Rectal smooth muscle tissue (tissue), 1 donor: ENCODE data around the gene AIM2.
A peak's percentile ranks its signal among the peaks of the same experiment; 100 is the strongest.
"Not testable (repeated sequence)": the region's sequence is repeated elsewhere in the genome, so short reads cannot be mapped to it uniquely, and the experiment has no call there.

Experiments used
- H3K27ac ChIP-seq: one replicate; pipeline ENCODE4 v1.7.0; 2013; ENCODE audit warnings: low read depth, low read length, inconsistent platforms
- H3K27me3 ChIP-seq: one replicate; pipeline ENCODE4 v1.7.0; 2013; ENCODE audit warnings: low read length; ENCODE audit not compliant: control insufficient read depth, insufficient read depth
- H3K36me3 ChIP-seq: one replicate; pipeline ENCODE4 v1.7.0; 2013; ENCODE audit warnings: low read length; ENCODE audit not compliant: control insufficient read depth, insufficient read depth
- H3K4me1 ChIP-seq: one replicate; pipeline ENCODE4 v1.7.0; 2013; ENCODE audit warnings: low read length; ENCODE audit not compliant: control insufficient read depth, insufficient read depth
- H3K4me3 ChIP-seq: one replicate; pipeline ENCODE4 v1.7.0; 2013; ENCODE audit warnings: low read length
- H3K9ac ChIP-seq: one replicate; pipeline ENCODE4 v1.7.0; 2013; ENCODE audit warnings: low read length

AIM2 gene

GRCh38 chr1:159030311-159030710, 46.3 kb downstream of the AIM2 start:
- no peak overlapping the region for H3K27ac ChIP-seq
- H3K9ac ChIP-seq, result no peak overlapping the region
- H3K4me1 ChIP-seq, result peaks cover 4% of the 10 kb centered on the region
- H3K36me3 ChIP-seq, result peaks cover 11% of the 10 kb centered on the region
- no peaks in the 10 kb centered on the region for H3K27me3 ChIP-seq
- no peak overlapping the region for H3K4me3 ChIP-seq

DNA sequence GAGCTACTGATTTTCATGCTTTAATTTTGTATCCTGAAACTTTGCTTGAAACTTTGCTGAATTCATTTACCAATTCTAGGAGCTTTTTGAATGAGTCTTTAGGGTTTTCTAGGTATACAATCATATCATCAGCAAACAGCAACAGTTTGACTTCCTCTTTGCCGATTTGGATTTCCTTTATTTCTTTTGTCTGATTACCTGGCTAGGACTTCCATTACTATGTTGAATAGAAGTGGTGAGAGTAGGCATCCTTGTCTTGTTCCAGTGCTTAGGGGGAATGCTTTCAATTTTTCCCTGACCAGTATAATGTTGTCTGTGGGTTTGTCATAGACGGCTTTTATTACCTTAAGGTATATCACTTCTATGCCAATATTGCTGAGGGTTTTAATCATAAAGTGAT, 49.7 kb downstream of the AIM2 start:
- H3K4me1 ChIP-seq, H3K27ac ChIP-seq, H3K36me3 ChIP-seq, H3K27me3 ChIP-seq, H3K4me3 ChIP-seq, H3K9ac ChIP-seq: not testable (repeated sequence)

DNA sequence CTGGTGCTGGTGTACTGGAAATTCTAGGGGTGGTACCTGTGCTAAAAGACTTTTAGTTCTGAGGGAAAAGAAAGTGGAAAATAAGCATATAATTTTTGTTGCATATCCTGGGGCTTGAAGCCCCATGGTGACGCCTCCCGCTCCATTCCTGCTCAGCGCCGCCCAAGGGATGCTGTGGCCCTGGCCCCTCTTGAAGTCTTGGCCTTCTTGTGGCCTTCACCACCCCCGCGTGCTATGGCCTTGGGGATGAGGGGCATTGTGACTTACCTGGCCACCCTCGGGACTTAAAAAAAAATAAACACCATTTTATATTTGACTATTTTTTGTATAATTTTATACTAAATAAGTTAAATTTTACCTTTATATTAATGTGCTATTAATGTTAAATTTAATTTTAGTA, 51.5 kb downstream of the AIM2 start:
- H3K27ac ChIP-seq, result no peak overlapping the region
- no peak overlapping the region for H3K9ac ChIP-seq
- H3K27me3 ChIP-seq, result no peaks in the 10 kb centered on the region
- H3K4me3 ChIP-seq, result no peak overlapping the region
- peaks cover 3% of the 10 kb centered on the region for H3K36me3 ChIP-seq
- H3K4me1 ChIP-seq, result peaks cover 4% of the 10 kb centered on the region

DNA sequence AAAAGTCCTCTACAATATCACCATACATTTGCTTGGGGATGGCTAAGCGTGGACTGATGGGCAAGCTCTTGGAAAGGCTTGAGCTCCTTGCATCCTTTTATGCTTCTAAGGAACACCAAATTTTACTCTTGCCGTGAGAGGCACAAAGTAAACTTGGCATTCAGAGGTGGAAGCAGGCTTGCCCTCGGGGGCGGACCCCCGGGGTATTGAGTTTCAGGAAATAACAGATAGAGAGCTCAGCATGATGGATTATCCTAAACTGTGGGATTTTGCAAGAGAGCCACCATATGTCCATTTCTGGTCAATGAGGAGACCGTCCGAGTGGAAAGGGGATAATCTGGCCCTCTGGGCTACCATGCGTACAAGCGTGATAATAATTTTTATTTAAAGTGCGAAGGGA, 52.8 kb downstream of the AIM2 start:
- no peak overlapping the region for H3K27ac ChIP-seq
- H3K4me3 ChIP-seq, result no peak overlapping the region
- peaks cover 3% of the 10 kb centered on the region for H3K4me1 ChIP-seq
- H3K27me3 ChIP-seq, result no peaks in the 10 kb centered on the region
- H3K36me3 ChIP-seq, result peaks cover 3% of the 10 kb centered on the region
- no peak overlapping the region for H3K9ac ChIP-seq

DNA sequence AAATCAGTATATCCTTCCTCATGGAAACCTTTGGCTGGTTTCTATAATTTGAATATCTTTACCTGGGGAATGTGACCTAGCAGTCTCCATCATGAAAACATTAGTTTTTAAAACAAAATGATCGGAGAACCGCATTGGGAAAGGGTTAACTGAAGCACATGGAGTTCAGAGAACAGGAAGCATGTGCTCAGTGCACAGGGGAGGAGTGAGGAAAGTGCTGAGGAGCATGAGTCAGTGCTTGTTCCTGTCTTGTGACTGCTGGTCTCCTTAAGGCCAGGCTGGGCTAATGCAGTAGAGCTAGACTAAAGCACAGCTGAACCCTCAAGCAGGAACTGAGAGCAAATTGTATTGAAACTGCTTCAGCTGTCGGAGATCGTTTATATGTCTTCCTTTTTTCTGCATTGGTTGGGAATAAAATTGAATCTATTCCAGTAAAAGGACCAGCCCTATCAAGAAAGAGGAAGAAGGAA, 61.1 kb downstream of the AIM2 start:
- Histone ChIP-seq H3K36me3 (no peaks in the 10 kb centered on the region), H3K27me3 (no peaks in the 10 kb centered on the region), H3K27ac (no peak overlapping the region), H3K4me1 (no peaks in the 10 kb centered on the region), H3K4me3 (no peak overlapping the region), H3K9ac (no peak overlapping the region)

GRCh38 chr1:159014851-159015250, 61.7 kb downstream of the AIM2 start:
- no peaks in the 10 kb centered on the region for H3K27me3 ChIP-seq
- H3K4me1 ChIP-seq, result no peaks in the 10 kb centered on the region
- no peak overlapping the region for H3K9ac ChIP-seq
- no peaks in the 10 kb centered on the region for H3K36me3 ChIP-seq
- peak overlapping the region; percentile 9 for H3K4me3 ChIP-seq
- no peak overlapping the region for H3K27ac ChIP-seq

GRCh38 chr1:159014003-159014571, 62.5 kb downstream of the AIM2 start:
- Histone ChIP-seq H3K4me1 (peaks cover 2% of the 10 kb centered on the region), H3K27ac (no peak overlapping the region), H3K36me3 (no peaks in the 10 kb centered on the region), H3K9ac (no peak overlapping the region), H3K27me3 (no peaks in the 10 kb centered on the region), H3K4me3 (peak overlapping the region; percentile 40)

- Histone ChIP-seq H3K27me3 (no peaks in the 10 kb centered on the region), H3K27ac (no peak overlapping the region), H3K9ac (no peak overlapping the region), H3K4me1 (peaks cover 4% of the 10 kb centered on the region), H3K4me3 (peak overlapping the region; percentile 32), H3K36me3 (no peaks in the 10 kb centered on the region)
These were observed 64.1 kb downstream of the AIM2 start for GRCh38 chr1:159012495-159012894.
